Peyer's patch (tissue), 4 donors: ENCODE results near the gene WDR55.

ENCODE experiments used
- POLR2A ChIP-seq, 2 donors: fragments of 450-650 bp; IDR thresholded peaks; one replicate each; pipeline ENCODE4 v1.5.1; 2017; ENCODE audit warnings: antibody characterized with exemption in 2 of 2, mild to moderate bottlenecking in 2 of 2, moderate library complexity in 2 of 2
- TF ChIP-seq, protein P1 (sequence below), 6 experiments: fragments of 450-650 bp in 4 of 6; fragments of 200-600 bp in 2 of 6; sonication (generic) in 1 of 6; IDR thresholded peaks; one replicate each; pipeline ENCODE4 v1.5.1; 2017 to 2019; ENCODE audit warnings: antibody characterized with exemption in 6 of 6, mild to moderate bottlenecking in 3 of 6, moderate library complexity in 1 of 6

DNA sequence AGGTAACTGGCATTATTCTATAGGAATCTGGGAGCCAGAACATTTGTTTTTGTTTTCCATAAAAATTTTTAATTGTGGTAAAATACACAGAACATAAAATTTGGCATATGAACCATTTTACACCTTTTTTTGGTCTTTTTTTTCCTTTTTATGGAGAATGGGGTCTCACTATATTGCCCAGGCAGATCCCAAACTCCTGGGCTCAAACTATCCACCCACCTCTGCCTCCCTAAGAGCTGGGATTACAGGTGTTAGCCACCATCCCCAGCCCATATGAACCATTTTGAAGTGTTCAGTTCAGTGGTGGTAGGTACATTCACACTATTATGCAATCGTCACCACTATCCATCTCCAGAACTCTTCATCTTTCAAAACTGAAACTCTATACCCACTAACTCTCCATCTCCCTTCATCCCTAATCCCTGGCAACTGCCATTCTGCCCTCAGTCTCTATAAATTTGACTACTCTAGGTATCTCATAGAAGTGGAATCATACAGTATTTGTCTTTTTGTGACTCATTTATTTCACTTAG is 48.9 kb downstream of the WDR55 start:
- TF ChIP-seq, protein P1, sequence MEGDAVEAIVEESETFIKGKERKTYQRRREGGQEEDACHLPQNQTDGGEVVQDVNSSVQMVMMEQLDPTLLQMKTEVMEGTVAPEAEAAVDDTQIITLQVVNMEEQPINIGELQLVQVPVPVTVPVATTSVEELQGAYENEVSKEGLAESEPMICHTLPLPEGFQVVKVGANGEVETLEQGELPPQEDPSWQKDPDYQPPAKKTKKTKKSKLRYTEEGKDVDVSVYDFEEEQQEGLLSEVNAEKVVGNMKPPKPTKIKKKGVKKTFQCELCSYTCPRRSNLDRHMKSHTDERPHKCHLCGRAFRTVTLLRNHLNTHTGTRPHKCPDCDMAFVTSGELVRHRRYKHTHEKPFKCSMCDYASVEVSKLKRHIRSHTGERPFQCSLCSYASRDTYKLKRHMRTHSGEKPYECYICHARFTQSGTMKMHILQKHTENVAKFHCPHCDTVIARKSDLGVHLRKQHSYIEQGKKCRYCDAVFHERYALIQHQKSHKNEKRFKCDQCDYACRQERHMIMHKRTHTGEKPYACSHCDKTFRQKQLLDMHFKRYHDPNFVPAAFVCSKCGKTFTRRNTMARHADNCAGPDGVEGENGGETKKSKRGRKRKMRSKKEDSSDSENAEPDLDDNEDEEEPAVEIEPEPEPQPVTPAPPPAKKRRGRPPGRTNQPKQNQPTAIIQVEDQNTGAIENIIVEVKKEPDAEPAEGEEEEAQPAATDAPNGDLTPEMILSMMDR (IDR thresholded peaks at IDR 0.05) = no peak
- TF ChIP-seq POLR2A (IDR thresholded peaks at IDR 0.05) = no peak
